GM19328 (cell line): ENCODE measurements around the gene ZMAT3.
"Not testable (repeated sequence)": the region's sequence is repeated elsewhere in the genome, so short reads cannot be mapped to it uniquely, and the experiment has no call there.

Source experiments
- ATAC-seq: cut with Tn5 transposase; IDR thresholded peaks from one replicate; pipeline ENCODE4 v1.9.1; 2021; ENCODE audit warnings: mild to moderate bottlenecking, moderate library complexity; ENCODE audit not compliant: unreplicated experiment

ZMAT3 gene

DNA sequence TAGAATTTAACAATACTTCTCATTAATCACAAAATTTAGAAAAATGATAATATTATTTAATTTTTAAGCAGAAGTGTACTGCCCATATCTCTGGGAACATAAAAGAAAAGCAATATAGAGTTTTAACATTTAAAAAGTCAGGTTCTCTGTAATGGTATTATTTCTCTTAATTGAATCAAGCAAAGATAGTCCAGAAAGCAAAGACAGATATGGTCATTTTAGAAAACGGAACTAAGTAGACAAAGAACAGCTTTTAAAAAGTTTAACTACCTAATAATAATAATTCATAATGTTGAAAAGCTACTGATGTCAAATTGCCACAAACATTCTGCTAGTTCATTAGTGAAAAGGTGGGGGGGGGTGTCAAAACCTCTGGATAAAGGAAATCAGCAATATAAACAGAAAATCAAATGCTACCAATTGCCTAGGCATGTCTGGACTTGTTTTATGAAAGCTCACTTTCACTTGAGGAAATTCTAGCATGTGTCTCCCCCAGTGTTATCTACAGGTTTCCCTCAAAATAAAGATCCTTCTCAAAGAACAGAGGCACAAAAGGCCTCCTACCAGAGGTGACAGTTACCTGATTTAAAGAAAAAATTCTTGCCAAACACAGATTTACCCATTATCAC is 1.7 kb downstream of the ZMAT3 start:
- no peak for ATAC-seq

DNA sequence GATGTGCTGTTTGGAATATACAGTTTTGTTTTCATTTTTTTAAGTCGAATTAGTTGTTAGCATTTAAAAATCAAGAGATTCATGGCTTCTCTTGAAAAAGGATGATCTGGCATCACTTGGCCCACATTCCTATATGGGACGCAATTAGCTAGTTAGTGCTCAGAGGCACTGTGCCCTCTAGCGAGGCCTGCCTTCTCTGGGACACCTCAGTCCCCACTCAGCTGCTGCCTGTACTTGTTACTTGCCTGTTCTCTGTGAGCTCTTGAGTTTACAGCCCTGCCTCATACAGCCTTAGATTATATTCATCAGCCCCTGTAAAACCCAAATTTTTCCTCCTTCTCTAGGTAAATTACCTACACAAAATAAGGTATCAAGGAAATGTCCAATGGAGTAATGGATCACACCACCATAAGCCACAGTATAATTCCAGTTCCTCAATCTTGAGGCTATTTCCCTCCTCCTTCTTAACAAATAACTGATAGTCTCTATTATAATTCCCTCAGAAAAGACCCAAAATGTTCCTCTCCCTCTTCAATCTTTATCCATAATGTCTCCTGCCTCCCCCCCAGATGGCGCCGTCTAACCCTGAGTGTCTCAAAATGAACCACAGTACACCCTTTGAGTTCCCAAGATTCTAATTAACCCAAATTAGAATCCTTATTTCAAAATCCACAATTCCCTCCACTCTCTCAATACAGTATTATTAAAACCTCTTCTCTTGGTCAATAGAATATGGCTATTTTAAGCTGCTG is 2.7 kb downstream of the ZMAT3 start:
- ATAC-seq: no peak

DNA sequence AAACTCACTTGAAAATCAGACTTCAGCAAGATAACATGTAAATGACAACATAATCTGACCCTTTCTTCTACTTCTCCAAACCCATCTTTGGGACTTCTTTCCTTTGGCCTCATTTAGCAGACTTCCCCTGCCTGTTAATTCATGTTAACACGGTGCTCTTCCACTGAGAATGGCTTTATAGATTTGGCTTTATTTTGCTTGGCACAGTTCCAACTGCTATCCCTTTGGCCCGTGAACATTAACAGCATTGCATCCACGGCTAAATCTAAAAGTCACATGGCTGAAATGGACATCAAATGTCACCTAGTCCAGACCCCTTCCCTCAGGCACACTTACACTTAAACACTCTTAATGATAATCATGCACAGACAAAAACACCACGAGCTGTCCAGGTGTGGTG is 3.8 kb downstream of the ZMAT3 start:
- no peak for ATAC-seq

DNA sequence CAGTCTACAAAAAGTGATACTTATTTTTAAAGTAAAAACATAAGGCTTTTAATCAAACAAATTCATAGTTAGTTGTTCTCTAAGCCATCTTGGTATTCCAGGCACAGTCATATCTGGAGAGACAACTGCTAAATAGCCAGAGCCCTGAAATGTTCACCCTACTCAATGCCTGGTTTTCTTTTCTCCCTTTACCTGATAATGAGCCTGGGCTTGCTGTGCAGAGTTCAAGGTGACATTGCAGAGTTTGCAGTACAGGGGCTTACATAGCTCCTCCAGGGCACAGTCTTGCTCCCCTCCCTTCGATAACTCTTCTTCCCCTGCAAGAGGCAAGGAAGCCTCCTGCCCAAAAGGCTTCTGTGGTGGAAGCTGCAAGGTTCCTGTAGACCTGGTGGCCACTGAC is 4.3 kb downstream of the ZMAT3 start:
- ATAC-seq: no peak

DNA sequence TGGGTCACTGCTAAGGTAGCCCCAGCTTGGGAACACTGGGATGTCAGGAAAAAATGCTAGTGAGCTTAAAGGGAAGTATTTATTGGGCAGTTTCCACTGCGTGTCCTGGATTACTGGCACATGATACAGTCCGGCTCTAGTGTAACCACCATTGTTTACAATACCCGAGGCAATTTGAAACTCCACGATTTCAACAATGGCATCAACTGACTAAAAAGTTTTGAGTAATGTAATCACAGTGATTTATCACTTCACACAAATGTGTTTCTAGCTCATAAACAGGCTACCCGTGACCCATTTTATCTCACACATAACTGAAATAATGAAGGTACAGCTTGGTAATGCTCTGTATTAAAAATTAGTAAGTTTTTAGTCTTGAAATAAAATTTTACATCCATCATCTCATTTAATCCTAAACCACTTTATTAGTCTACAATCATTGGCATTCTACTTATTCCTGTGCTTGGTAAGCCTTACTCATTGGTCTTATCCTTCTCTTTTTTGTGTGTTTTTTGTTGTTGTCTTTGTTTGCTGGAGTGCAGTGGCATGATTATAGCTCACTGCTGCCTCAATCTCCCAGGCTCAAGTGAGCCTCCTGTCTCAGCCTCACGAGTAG is 7.6 kb downstream of the ZMAT3 start:
- ATAC-seq: no peak

DNA sequence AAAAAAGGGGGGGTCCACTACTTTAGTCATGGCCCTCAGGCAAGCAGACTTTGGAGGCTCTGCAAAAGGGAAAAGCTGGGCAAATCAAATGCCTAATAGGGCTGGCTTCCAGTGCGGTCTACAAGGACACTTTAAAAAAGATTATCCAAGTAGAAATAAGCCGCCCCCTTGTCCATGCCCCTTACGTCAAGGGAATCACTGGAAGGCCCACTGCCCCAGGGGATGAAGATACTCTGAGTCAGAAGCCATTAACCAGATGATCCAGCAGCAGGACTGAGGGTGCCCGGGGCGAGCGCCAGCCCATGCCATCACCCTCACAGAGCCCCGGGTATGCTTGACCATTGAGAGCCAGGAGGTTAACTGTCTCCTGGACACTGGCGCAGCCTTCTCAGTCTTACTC is 15.3 kb downstream of the ZMAT3 start:
- no peak for ATAC-seq

DNA sequence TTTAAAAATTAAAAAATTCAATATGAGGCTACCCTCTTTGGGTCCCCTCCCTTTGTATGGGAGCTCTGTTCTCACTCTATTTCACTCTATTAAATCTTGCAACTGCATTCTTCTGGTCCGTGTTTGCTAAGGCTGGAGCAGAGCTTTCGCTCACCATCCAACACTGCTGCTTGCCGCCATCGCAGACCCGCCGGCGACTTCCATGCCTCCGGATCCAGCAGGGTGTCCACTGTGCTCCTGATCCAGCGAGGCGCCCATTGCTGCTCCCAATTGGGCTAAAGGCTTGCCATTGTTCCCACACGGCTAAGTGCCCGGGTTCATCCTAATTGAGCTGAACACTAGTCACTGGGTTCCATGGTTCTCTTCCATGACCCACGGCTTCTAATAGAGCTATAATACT is 17.0 kb downstream of the ZMAT3 start:
- ATAC-seq: not testable (repeated sequence)

DNA sequence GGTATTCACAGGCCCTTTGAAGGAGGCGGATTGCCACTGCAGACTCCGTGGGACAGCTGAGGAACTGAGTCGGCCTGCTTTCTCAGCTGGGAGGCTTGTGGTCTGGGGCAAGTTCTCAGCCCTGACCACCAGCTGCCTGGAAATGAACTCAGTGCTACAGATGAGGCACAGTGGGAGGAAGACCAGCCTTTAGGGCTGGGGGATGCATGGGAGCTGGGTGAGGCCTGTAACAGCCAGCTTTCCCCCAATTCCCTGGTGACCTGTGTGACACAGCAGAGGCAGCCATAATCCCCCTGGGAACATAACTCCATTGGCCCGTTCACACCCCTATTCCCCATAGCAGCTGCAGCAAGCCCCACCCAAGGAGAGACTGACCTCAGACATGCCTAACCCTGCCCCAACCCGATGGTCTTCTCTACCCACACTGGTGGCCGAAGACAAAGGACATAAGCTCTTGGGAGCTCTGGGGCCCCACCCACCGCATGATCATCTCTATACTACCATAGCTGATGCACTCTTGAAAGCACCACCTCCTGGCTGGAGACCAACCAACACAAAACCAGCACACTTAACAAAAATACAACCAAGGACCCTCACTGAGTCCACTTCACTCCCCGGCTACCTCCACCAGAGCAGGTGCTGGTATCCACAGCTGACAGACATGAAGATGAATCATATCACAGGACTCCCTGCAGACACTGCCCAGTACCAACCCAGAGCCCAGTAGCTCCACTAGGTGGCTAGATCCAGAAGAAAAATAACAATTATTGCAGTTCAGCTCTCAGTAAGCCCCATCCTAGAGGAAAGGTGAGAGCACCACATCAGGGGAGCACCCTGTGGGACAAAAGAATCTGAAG is 24.9 kb downstream of the ZMAT3 start:
- peak; percentile 80 for ATAC-seq

DNA sequence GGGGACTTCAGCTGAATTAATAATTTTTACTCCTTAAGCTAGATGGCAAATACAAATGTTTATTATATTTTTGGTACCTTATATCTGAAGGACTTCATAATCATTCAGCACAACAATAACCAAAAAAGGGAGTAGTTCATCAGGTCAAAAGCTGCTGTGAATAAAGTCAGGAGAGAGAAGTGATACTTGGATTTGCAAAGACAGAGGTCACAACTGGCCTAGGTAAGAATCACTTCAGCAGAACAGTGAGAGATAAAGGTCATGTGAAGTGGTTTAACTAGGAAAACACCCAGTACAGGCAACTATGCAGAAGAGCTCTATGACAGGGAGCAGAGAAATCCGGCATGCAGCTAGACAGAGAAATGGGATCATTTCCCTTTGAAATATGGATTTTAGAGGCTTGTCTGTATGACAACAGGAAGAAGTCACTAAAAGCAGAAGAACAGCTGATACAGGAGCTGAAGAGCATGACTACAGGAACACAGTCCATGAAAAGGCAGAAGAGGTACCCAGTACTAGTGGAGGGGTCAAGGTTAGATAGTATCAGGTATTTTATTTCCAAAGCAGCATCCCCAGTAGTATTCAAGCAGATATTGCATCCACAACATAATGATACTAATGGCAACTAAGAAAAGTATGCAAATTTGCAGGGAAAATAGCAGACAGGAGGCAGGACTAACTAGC is 25.7 kb downstream of the ZMAT3 start:
- peak; percentile 48 for ATAC-seq

DNA sequence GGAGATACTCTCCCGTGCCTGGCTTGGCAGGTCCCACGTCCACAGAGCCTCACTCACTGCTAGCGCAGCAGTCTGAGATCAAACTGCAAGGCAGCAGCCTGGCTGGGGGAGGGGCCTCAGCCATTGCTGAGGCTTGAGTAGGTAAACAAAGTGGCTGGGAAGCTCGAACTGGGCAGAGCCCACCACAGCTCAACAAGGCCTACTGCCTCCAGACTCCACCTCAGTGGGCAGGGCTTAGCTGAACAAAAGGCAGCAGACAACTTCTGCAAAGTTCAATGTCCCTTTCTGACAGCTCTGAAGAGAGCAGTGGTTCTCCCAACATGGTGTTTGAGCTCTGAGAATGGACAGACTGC is 32.7 kb downstream of the ZMAT3 start:
- ATAC-seq: not testable (repeated sequence)

DNA sequence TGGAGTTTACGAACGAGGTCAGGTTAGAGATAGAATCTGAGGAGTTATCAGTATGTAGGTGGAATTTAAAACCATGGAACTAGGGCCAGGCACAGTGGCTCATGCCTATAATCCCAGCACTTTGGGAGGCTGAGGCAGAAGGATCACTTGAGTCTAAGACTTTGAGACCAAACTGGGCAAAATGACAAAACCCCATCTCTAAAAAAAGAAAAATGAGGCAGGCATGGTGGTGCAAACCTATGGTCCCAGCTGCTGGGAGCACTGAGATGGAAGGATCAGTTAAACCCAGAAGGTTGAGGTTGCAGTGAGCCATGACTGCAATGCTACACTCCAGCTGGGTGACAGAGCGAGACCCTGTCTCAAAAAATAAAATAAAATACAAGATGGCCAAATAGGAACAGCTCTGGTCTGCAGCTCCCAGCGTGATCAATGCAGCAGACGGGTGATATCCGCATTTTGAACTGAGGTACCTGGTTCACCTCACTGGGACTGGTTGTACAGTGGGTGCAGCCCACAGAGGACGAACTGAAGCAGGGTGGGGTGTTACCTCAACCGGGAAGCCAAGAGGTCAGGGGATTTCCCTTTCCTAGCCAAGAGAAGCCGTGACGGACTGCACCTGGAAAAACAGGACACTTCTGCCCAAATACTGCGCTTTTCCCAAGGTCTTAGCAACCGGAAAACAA is 33.3 kb downstream of the ZMAT3 start:
- ATAC-seq: no peak

DNA sequence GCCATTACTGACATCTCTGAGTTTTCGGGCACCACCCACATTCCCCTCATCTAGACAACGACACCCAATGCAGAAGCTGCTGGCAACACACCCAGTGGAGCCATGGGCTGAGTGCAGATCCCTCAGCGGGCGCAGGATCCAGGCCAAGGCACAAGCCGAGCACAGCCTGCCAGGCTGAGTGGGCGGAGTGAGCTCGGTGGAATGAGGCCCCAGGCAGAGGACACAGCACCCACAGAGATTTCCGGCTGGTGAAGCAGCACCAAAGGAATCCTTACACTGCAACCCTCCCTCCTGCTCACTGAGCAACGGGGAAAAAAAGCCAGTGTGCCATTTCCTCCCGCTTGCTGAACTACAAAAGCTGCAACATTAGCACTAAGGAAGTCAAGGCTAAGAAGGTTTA is 34.3 kb downstream of the ZMAT3 start:
- ATAC-seq: no peak

DNA sequence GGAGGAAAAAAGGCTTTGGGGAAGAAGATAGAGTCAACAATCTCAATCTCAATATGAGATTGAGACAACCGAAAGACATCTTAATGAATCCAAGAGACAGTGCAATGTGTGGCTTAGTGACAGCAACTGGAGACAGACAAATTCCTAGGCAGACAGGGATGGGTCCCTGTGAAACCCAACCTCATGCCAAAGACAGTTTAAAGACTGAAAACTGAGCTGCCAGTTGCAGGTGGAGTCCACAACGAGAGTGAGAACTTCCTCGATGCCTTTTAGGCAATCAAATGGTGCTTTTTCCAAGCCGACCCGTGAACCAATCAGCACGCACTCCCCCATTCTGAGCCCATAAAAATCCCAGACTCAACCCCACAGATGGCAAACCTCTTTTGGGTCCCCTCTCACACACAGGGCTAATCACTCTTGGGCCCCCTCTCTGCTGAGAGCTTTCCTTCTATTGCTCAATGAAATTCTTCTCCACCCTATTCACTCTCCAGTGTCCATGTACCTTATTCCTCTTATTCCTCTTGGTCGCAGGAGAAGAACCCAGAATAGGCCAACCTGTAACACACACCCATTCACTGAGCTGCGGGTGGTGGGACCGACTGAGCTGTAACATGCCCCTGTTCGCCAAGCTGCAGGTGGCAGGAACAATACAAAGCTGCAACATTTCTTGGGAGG is 34.8 kb downstream of the ZMAT3 start:
- no peak for ATAC-seq

DNA sequence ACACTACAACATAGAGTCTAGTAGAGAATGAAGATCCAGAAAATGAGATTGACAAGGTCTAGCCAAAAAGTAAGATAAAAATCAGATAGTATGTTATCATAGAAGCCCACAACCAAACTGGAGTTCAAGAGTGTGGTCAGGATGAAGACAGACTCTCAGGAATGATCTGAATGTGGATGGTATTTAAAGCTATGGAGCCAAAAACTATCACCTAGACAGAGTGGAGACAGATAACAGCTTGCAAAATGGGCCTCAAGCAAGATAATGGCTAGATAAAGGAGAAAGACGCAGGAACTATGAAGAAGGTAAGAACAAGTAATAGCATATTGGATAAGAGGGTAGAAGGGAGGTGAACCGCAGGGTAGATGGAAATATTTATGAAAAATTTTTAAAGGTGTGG is 35.4 kb downstream of the ZMAT3 start:
- no peak for ATAC-seq

DNA sequence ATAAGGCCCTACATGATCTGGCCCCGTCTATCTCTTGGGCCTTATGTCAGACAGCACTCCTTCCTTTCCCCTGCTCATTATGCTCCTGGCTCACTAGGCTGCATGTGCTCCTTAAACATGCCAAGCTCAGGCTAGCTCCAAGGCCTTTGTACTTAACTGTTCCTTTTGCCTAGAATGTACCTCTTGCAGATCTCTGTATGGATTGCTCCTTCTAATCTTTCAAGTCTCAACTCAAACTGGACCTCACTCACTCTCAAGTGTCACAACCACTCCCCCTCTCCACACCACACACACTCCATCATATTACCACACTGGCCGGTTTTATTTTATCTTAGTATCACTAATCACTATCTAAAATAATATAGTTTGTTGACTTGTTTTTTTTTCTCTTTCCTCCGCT is 36.4 kb downstream of the ZMAT3 start:
- no peak for ATAC-seq

DNA sequence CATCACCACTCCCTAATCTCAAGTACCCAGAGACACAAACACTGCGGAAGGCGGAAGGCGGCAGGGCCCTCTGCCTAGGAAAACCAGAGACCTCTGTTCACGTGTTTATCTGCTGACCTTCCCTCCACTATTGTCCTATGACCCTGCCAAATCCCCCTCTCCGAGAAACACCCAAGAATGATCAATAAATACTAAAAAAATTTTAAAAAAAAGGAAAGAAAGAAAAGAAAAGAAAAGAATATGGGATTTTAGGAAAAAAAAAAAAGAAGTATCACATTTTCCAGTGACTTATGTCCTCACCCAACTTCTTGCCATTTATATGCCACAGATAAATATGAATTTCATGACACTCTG is 38.3 kb downstream of the ZMAT3 start:
- ATAC-seq: not testable (repeated sequence)

DNA sequence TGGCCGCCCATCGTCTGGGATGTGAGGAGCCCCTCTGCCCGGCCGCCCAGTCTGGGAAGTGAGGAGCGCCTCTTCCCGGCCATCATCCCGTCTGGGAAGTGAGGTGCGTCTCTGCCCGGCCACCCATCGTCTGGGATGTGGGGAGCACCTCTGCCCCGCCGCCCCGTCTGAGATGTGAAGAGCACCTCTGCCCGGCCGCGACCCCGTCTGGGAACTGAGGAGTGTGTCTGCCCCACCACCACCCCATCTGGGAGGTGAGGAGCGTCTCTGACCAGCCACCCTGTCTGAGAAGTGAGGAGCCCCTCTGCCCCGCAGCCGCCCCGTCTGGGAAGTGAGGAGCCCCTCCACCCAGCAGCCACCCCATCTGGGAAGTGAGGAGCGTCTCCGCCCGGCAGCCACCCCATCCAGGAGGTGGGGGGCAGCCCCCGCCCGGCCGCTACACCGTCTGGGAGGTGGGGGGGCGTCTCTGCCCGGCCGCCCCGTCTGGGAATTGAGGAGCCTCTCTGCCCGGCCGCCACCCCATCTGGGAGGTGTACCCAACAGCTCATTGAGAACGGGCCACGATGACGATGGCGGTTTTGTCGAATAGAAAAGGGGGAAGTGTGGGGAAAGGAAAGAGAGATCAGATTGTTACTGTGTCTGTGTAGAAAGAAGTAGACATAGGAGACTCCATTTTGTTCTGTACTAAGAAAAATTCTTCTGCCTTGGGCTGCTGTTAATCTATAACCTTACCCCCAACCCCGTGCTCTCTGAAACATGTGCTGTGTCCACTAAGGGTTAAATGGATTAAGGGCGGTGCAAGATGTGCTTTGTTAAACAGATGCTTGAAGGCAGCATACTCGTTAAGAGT is 38.9 kb downstream of the ZMAT3 start:
- not testable (repeated sequence) for ATAC-seq

DNA sequence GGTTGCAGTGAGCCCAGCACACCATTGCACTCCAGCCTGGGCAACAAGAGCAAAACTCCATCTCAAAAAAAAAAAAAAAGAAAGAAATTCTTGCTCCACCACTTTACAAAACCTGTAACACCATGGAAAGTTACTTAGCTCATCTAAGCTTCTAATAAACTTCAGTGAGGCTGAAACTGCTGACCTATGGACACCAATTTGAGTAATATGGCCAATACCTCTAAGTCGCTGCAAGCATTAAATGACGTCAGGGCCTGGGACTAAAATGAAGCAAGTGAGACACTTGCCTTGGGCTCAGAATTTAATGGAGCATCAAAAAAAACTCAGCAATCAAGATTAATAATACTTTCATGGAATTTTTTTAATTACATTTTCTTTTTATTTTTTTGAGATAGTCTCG is 42.5 kb downstream of the ZMAT3 start:
- ATAC-seq: no peak

DNA sequence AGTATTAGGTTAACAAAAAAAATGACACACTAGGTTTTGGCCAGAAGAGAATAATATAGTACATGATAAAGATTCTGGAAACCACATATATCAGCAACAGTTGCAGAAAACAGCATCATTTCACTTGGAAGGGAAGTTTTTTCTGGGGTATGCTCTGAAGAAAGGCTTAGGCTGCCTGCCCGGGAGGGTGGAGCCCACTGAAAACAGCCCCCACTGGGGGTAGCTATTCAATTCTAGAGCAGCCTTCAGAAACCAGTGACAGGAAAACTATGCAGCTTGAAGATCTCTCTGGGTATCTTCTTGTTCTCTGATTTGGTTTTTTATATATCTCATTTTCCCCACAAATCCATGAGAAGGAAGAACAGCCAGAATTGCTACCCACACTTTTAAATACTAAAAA is 43.2 kb downstream of the ZMAT3 start:
- no peak for ATAC-seq
